ENCODE data around the gene GALNT2.

GALNT2 gene

DNA sequence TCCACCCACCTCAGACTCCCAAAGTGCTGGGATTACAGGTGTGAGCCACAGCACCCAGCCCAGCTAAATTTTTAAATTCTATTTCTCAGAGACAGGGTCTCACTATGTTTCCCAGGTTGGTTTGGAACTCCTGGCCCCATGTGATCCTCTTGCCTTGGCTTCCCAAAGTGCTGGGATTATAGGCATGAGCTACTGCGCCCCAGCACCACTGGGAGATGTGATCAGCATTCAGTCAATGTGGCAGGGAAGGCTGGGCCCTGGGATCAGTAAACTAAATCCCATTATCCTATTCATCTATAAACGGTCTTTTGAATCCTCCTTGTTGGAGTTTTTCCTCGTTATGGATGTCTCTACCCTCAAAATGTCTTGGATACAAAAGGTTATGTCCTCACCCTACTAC lies 245.6 kb downstream of the GALNT2 start:
- DNase-seq: no peak

DNA sequence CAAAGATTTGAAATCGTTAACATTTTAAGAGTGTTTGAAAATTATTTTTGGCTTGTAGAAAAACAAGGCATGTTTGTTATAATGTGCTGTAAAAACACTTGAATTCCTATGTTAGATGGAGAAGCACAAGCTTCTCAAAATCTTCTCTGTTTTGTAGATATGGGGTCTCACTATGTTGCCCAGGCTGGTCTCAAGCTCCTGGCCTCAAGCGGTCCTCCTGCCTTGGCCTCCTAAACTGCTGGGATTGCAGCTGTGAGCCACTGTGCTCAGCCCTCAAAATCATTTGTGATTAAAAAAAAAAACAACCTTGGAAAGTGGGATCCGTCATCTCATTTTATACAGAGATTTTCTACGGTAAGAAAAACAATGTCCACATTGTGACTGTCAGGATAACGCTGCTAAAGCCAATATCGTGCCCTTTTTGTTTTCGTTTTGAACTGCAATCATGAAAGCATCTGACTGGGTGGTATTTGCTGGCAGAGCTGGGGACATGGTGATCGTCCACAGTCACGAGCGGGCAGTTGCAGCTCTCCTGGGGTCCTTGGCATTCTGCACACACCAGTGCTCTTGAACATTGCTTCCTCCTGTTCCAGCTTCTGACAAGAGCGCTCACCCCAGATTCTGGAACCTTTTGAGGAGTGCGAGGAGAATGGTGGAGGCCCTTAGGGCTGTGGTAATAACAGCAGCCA lies 246.6 kb downstream of the GALNT2 start:
- no peak for DNase-seq

DNA sequence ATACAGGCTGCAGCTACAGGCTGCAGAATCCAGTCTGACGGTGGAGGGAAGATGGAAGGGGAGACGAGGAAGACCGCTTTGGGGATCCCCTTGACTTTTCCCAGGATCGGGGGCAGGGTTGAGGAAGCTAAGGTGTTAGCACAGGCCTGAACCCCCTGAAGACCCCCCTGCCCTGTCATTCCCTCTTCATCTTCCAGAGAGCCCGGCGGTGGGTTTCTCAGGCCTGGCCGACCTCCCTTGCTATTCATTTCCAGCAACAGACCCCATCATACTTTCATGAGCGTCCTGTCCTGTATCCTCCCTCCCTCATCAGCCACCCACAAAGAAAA lies 247.1 kb downstream of the GALNT2 start:
- DNase-seq: no peak

DNA sequence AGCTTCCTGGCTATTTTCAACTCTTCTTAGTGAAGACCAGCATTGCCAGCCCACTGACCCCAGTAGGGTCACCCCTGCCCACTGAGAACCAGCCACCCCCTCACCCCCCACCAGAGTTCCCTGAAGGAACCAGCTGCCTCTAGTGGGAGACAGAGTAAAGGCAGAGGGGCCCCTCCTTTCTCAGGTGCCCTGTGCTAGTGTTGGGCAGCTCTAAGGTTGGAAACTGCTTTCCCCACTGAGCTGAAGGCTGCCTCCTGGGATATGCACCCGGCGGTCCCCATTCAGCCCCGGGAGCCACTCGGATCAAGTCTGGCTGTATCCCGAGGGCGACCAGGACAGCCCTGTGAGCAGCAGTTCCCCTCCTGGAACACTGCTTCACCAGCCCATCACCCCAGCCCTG lies 248.1 kb downstream of the GALNT2 start:
- DNase-seq: no peak

DNA sequence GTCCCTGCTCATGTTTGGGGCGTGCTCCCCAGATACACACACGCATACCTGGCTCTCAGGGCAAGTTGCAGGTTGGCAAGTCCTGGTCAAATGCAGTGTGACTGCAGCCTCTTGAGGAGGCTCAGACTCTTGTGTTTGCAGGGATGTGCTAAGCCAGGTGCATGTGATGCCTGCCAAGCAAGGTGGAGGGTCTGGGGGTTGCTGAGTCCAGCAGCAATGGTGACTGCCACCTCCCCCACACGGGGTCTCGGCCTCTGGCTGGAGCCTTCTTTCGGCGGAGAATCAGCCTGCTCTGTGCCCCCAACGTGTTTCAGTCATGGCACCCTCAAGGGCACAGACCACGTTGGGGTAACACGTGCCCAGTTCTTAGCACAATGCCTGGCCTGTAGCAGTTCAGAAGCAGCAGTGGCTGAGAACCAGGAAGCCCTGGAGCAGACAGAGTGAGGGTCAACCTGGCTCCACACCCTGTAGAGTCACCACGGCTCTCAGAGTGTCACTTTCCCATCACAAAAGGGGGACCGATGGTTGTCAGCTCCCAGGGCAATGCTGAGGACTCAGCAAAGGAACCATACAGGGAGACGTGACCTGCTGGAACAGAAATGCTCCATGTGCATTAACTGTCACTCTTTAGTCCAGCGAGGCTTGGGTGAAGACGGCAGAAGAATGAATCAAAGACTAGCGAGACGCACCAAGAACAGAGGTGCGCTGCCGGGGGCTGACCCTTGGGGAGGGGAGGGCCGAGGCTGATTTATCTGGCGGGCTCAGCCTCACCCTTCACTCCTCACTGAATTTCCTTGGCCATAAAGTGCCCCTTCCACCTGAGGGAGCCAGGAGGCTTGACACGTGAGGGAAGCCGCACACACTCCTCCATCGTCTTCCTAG lies 250.1 kb downstream of the GALNT2 start:
- no peak for DNase-seq

DNA sequence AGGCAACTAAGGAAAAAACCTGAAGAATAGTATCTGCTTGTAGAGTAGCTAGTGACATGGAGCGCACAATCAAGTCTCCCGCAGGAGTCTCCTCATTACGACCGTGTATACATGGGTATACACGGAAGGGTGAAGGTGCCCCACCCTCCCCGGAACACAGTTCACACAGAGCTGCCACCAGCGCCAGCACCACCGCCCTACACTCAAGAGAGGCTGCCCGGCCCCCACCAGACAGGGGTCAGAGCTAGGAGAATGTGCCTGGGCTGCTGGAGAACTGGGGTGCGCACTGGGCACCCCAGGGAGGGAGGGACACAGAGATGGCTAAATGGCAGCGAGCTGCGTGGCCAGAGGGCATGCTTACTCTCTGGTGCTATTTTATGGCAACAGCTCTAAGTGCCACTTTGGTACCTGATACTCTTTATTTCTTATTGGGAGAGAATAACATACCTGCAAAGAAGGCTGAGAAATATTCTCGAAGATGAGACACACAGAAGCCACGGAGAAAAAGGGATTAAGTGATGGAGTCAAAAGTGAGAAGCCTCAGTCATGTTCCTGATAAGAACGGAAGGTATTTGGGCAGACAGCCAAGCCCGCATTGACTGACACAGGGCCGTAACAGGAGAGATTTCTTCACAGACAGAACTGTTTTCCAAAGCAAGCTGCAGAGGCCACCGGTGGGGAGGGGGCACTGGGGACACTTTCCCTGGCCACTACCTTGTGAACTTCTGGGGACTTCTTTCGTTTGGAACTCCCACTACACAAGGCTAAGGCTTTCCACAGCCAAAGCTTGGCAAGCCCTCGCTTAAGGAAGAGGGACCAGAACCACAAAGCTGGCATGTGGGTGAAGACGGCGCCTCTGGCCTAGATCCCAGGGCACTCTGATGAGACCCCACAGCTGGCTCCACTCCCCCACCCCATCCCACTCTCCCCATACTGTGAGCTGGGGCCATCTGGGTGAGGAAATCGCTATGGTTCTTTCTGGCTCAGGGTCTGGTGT lies 251.1 kb downstream of the GALNT2 start:
- no peak for DNase-seq

DNA sequence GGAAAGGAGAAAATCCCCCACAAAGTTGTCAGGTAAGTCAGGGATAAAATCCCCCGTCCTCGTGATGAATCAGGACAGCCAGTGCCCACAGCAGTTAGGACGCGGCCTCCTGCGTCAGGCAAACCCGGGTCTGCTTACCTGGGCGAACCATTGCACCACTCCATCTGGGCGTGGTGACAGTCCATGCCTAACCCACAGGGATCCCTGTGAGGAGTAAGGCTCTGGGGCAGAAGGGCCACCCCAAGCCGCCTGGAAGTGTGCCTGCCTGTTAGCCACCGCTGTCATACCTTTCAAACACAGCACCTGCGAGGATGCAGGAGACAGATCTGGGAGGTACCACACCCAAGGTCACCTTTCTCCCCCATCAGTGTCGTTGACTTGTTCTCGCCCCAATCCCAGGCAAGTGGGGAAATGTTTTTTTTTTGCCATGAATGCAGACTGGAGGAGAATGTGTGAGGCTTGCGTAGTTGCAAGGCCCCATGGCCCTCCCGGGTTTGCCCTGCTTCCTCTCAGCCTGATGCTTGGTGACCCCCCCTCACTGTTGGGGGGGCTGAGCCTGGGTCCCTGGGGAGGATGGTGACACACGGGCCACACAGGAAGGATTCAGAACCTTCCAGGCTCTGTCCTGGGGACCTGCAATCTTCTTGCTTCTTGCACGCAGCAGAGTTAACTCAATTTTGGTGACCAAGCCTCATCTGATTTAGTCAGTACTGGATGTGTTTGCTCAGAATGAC lies 252.1 kb downstream of the GALNT2 start:
- DNase-seq: no peak

DNA sequence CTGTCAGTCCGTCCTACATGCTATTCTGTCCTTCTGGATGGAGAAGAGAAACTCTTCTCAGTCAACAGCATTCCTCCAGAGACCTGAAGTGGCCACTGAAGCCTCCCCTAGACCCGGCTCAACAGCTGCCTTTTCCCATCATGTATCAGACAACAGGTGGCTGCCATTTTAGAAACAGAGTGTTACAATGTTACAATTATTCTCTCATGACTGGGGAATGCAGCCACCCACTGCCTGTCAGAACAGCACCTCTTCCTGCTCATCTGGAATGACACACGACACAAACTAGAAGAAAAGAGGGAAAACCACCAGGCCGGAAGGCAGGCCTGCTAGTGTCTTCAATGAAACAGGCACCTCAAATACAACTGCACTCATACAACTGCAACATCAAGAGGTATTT lies 253.8 kb downstream of the GALNT2 start:
- peak; percentile 52 for DNase-seq

DNA sequence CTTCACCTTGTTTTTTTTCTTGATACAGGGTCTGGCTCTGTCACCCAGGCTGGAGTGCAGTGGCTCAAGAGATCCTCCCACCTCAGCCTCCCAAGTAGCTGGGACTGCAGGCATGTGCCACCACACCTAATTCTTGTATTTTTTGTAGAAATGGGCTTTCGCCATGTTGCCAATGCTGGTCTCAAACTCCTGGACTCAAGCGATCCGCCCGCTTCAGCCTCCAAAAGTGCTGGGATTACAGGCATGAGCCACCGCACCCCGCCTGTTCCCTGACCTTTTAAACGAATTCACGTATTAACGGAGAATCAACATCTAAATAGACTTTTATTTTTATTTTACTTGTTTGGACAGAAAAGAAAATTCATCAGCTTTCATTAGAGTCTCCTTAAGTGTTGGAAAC lies 254.3 kb downstream of the GALNT2 start:
- no peak for DNase-seq

DNA sequence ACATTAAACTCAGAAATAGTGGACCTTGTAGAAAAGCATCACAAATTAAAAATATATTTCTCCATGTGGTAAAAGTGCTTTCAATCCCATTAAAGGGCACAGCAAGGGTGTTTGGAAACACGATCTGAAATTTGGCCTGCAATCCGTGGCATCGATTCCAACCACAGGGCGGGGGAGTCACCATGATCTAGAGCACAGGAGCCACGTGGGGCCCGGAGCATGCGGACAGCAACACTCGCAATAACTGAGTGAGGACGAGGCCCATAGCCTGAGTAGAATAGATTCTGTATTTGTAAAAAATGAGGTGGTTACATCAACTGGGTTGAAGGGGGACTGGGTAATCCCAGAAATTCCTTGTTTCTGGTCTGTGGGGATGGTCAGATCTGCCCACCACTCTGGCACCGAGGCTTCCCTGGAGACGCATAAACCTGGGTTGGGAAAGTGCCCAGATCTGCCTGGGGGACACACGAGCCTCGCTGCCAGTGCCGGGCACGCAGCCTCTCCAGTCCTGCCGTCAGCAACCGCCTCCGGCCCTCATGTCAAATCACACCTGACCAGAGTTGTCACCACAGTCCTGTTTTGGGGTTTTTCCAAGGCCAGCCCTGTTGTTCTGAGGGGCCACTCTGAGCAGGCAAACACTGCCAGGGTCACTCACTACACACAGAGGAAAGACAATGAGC lies 254.8 kb downstream of the GALNT2 start:
- peak; percentile 39 for DNase-seq

DNA sequence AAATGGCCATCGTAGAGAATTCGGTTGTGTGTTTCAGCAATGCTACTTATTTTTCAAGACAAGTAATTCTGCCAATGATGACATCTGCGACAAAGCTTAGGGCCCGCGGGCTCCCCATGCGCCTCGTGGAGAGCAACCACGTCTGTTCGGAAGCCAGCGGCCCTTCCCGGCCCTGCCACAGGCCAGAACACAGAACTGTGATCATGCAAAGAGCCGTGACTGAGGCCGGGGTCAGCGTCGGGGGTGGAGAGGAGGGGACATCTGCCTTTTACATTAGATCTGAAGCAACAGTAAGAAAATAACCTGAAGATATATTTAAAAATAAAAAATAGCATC lies 255.4 kb downstream of the GALNT2 start:
- DNase-seq: no peak

DNA sequence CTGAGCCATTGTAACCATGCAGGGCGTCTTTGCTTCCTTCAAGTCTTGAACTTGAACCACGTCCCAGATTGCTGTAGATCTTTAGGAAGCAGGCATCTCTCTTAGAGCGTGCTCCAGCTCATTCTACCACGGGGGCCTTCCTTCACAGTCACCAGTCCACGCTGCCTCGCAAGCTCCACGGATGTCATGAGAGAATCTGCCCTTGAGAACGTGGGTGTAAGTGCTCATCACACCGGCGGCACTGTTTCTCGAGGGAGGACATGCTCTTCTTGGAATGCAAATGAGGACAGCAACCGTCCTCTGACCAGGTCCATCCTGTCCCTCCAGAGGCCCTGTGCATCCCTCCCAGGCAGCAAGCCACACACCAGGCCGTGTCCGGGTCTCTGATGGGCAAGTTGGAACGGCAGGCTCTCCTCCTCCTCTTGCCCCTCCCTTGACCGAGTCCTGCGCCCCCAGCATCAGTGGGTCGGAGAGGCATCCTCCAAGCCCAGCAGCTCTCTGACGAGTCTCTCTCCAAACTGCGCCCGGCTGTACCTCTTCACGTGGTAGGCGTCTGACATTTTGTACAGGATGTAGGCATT lies 256.0 kb downstream of the GALNT2 start:
- no peak for DNase-seq

DNA sequence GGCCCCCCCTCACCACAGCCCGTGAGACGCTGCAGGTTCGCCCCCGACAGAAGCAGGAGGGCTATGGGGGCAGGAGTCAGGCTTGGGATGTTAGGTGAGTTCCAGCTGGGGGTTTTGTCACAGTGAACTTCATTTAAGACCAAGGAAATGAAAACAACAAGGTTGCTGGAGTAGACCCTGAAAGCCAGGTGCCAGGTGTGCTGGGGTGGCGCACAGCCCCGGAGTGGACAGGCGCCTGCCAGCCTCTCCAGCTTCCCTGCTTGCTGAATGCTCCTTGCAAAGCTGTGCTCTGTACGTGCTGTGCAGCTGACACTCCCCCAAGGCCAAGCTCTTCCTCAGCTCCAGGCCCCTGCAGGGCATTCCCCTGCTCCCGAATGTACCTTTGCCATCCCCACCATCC lies 256.6 kb downstream of the GALNT2 start:
- DNase-seq: no peak

DNA sequence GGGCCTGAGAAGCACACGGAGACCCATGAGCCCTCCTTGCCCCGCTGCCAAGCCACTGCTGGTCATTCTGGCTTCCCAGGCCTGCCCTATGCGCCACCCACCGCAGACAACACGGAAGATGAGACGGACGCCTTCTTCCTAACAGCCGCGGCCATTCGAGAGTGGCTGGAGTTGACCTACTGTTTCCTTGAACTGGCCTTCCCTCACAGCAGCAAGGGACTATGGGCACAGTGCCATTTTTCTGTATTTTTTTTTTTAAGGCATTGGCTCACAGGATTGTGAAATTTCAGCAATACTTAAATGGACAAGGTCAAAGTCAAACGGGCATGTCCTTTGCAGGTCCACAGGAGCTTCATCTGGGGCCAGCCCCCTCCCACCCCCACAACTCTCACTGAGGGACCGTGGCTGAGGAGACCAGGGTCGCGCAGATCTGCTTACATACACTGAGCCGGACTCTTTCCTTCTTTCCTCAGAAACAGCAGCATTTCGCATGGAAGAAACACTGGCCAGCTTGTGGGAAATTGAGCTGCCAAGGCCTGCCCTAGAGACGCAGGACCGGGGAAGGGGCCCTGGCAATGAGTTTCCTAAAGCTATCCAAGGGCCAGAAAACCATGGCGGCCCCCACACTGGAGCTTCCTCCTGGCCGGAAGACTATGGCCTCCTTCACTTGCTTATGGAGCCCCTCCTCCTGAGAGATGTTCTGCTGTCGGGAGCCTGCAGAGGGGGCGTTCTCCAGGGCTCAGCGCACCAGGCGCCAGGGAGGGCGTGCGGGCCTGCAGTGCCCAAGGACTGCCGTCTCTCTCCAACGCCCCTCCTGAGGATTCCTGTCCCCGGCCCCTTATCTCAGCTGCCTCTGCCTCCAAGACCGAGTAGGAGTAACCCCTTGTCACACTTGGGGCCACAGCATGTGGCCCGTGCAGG lies 260.2 kb downstream of the GALNT2 start:
- no peak for DNase-seq

DNA sequence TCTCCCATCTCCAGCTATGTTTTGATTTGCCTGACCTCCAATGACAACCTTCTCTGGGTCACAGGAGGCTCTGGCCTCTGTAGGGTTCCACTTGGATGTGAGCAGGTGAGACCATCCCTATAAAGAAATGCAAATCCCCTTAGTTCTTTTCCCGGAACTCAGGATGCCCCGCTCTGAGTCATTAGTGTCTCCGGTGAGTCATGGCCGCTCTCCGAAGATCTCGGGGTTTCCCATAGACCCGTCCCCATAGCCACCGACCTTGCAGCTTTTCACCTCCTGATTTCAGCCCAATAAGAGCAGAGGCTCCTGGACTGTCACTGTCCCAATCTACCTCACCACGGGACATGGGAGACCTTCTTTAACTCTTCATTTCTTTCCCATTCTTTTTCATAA lies 260.9 kb downstream of the GALNT2 start:
- no peak for DNase-seq

DNA sequence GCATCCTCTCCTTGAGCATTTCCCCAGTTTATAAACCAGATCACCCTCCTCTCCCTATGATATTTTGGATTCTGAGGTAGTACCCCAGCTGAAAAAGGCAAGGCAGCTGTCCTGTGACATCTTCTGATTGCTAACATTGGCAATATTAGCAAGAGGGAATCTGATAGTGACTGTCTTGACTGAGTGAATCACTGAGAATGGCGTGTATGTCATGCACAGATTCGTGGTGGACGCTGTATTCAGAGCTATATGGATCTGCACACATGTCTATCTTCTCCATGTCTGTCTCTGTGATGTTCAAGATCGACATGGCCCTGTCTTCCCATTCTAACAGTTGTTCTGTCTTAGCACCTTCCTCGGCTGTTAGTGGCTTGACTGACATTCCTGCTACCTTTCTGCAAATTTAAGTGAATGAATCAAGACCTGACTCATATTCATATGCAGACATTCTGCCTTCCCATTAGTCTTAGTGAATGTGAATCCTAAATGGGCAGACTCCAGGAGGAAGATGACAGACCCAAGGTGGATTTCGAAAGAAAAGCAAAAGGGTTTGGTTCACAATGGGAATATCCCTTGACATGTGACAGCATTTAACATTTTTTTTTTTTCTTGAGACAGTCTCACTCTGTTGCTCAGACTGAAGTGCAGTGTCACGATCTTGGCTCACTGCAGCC lies 261.4 kb downstream of the GALNT2 start:
- DNase-seq: no peak

DNA sequence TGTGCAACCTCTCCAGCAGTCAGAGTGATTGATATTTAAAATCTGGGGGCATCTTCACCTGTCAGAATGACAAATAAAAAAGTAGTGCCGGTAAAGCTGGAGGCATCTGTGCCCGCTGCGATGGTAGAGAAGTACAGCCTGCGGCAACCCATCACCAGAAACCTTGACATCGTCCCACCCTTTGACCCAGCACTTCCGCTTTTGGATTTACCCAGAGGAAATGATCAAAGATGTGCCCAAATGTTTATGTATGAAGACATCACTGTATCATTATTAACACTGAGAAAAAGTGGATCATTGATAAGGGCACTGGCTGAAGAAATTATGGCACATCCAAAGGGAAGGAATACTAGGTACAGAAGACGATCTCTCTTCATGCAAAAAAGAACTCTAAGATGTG lies 263.1 kb downstream of the GALNT2 start:
- no peak for DNase-seq
